ENCODE measurements around the gene CD3E.
"Not testable (repeated sequence)": the region's sequence is repeated elsewhere in the genome, so short reads cannot be mapped to it uniquely, and the experiment has no call there.

Gene CD3E

DNA sequence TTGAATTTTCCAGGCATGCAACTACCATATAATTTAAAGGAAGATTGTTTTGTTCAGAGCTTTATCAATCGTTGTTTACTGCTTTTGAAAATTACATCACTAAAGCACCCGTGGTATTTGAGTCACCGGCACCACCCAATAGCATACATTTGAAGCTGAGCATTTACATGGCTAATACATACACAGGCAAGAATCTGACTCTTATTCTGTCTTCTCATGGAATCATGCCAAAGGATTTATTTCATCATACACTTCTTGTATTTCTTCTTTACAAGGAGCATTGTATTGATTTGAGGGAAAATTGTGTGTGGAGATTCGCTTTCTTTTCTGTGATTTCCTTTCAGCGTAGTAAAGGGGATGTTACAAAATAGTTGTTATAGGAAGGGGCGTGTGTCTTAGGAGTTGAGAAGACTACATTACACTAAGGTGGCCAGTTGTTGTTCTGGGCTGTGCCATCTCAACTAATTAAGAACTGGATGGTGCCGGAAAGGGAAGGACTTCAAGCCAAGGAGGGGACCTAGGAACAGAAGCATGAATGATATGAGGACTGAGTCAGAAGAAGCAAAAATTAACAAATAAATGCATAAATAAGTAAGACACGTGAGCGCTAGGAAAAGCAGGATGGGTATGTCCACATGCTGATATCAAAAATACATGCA is 12.9 kb upstream of the CD3E start:
- no peak for DNase-seq

DNA sequence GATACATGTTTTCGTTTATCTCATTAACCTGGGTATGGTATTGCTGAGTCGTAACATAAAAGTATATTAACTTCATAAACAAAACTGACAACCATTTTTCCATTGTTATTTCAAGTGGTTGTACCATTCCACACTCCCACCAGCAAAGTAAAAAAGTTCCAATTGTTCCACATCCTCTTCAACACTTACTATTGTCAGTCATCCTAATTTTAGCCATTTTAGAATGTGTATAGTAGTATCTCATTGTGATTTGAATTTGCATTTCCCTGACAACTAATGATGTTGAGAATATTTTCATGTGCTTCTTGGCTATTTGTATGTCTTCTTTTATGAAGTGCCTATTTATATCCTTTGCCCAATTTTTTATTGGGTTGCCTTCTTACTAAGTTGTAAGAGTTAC is 10.5 kb upstream of the CD3E start:
- DNase-seq: no peak

DNA sequence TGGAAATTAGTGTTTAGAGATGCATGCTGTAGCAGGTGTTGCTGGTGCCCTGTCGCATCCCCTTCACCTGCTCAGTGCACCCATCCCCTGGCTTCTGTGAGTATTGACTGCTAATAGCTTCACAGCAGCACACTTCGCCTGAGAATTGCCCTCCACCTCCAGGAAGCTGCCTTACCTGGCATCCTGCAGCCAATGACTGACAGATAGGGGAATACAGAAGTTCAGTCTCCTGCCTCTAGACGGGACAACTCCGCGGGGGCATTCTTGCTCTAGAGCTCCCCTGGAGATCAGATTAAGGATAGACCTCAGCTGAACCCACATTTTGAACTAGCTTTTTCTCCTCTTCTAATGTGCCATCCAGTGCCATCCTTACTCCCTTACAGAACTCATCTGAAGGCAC is 9.3 kb upstream of the CD3E start:
- no peak for DNase-seq

DNA sequence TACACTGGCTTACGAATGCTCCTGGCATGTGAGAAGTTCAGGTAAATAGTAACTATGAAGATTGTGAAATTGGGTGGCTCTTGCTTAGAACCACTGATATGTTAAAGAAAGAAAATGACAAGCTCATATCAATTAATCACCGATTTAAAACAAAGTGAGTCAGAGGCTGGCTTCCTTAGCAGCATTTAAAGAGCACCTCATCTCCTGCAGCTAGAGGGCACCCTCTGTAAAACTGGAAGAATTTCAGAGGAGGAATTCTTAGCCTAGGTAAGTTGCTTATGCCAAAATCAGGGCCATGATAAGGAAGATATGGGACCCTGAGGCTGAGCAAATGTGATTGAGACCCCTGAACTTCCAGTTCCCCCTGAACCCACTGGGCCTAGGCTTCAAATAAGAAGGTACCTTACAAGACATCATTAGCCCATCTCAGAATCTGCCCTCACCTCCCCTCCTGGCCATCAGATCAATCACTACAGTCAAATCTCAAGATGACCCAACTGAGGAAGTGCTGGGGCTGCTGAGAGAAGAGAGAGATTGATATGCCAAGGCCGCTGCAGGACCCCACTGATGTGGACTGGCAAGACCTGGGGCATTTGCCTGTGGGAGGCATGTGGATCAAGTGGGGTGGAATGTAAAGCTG is 8.6 kb upstream of the CD3E start:
- peak; percentile 79 for DNase-seq

DNA sequence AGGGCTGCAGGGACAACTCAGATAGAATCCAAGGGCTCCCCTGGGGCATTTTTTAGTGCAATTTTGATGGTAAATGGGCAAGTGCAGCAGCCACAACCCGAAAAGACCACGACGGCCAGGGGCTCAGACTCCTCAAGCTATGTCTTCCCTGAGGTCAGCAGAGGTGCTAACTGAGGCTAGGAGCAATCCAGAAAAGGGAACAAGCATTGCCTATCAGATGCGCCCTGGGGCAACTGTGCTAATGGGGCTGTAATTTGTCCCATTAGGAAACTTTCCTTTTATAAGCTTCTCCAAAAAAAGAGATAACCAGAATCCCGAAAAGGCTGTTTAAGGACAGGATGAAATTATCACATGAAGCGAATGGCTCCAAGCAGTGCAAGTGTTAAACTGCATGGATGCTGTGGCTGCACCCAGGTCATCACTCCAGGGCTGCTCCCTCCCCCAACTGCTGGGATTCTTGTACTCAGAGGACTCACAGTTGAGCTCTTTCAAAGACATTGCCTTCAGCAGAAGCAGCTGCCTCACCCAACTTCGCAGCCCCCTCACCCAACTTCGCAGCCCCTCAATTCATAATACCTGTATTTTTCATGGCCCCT is 2.8 kb upstream of the CD3E start:
- no peak for DNase-seq

DNA sequence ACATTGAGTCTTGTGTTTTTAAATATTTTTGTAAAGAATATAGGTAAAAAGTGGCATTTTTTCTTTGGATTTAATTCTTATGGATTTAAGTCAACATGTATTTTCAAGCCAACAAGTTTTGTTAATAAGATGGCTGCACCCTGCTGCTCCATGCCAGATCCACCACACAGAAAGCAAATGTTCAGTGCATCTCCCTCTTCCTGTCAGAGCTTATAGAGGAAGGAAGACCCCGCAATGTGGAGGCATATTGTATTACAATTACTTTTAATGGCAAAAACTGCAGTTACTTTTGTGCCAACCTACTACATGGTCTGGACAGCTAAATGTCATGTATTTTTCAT is 333 bp upstream of the CD3E start:
- DNase-seq: no peak

DNA sequence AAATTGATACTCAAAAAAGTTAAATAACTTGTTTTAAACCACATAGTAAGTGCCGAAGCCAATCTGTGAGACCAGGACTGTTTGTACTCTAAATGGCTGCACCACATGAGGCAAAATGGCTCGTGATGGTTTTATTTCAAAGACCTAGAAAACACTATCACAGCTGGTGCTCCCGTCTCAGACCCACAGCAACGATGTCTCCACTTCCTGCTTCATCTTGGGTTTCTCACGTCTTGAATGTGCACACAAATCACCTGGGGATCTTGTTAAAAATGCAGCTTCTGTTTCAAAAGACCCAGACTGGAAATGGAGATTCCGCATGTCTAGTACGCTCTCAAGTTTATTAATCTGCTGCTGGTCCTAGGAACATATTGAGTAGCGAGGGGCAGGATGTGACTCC is 1.2 kb downstream of the CD3E start:
- DNase-seq: peak; percentile 74

DNA sequence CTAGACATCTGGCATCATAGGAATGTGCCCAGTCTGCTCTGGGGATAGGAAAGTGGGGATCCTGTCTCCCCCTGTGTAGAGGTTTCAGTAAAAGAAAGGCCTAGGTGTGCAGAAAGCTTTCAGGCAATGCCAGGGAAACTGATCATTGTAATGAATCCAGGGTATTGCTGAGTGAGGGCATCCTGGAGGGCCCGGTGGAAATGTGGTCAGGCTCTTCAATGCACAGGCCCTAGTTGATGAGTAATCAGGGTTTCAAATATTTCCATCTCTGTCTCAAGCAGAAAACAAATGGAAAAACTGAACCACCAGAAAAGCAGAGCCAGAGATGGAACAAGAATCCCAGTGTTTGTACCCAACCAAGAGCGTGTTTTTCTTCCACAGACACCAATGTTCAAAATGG is 2.0 kb downstream of the CD3E start:
- peak; percentile 42 for DNase-seq

DNA sequence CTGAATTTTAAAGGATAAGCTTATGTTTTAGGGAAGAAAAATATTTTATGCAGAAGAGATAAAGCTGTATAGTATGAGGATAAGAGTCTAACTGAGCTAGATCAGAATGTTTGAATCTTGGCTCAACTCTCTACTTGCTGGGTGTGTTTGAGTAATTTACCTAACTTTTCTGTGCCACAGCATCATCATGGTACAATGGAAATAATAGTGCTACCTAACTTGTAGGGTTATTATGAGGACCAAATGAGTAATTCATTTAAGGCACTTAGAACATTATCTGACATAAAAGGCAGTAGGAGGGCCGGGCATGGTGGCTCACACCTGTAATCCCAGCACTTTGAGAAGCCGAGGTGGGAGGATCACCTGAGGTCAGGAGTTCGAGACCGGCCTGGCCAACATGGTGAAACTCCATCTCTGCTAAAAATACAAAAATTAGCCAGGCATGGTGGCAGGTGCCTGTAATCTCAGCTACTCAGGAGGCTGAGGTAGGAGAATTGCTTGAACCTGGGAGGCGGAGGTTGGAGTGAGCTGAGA is 4.5 kb downstream of the CD3E start:
- not testable (repeated sequence) for DNase-seq

DNA sequence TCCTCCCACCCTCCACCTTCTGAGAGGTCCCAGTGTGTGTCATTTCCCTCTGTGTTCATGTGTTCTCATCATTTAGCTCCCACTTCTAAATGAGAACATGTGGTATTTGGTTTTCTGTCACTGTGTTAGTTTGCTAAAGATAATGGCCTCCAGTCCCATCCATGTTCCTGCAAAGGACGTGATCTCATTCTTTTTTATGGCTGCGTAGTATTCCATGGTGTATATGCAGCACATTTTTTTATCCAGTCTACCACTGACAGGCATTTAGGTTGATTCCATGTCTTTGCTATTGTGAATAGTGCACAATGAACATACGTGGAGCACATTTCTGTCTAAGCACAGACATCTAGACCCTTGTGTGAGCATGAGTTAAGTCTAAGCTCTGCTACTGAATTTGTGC is 5.7 kb downstream of the CD3E start:
- DNase-seq: no peak

DNA sequence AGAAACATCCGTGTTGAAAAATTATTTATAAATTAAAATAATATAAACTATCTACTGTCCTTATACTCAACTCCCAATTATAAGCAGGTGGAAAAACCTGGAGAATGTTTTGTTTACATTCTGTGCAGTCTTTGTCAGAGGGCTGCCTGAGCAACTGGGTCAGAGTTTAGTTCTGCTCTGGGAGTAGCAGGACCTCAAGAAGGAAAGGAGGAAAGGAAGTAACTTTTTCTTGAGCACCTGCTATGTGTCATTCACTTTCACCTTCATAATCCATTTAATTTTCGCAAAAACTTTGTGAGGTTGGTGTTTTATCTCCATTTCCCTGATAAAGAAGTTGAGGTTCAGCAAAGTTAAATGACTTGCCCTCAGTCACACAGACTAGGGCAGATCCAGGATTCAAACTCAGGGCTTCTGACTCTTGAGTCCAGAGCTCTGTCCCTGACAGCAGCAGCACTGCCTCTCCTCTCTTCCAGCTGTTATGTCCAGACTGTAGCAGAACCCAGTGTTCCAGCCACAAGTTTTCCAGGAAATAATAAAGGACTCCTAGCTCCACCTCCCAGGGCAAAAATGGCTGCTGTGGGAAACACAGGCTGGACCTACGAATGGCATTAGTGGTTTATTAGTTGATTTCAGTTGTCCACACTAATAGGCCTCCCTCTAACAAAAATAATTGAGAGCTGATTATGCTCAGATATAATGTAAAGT is 6.4 kb downstream of the CD3E start:
- DNase-seq: no peak

DNA sequence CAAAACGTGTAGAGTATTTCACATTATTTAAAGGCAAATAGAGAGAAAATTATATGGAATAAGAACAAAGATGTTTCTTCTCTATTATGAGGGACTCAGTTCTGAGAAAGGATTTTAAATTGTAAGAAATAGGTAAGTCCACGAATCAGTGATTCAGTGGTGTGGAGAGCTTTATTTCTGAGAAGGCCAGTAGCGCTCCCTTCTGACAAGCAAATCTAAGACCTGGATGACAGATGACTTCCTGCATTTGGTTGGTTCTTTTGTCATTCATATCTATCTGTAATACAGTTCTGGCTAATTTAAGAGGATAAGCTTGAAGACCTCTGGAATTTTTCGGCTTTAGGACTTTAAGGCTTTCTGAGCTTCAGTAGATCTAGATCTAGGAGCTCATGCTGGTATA is 7.0 kb downstream of the CD3E start:
- DNase-seq: no peak

DNA sequence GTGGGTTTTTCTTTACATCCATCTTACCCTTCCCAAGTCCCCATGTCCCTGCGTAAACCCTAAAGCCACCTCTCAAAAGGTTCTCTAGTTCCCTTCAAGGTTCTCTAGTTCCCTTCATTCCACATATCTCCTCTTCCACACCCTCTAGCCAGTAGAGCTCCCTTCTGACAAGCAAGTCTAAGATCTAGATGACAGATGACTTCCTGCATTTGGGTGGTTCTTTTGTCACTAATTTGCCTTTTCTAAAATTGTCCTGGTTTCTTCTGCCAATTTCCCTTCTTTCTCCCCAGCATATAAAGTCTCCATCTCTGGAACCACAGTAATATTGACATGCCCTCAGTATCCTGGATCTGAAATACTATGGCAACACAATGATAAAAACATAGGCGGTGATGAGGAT is 7.8 kb downstream of the CD3E start:
- no peak for DNase-seq

DNA sequence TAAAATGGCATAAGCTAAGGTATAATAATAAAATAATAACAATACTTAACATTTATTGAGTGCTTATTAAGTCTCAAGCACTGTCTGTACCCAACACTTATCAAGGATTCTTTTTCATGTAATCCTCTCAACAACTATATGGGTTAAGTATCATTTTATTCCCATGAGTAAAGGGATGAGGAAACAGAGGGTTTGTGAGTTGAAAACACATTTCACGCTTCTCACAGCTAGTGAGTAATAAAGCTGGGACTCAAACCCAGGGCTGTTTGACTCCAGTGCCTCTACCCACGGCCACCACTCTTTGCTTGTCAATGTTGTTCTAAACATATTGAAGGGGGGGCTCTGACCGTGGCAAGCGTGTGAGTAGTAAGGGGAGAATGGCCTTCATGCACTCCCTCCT is 8.7 kb downstream of the CD3E start:
- no peak for DNase-seq

DNA sequence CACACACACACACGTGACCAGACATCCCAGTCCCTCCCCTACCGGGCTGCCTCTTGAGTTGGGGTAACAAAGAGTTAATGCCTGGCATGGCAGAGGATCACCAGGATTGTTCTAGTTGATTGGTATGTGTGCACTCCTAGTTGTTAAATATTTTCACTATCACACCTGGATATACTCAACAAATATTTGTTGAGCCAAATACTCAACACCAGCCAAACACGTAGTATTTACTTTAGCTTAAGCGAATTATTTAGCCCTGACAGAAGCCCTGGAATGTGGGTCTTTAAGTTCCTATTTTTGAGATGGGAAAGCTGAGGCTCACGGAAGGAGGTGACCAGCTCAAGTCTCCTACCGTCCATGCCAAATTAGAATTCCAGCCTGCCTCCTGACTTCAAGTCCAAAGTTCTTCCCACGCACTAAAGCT is 10.5 kb downstream of the CD3E start:
- DNase-seq: no peak

DNA sequence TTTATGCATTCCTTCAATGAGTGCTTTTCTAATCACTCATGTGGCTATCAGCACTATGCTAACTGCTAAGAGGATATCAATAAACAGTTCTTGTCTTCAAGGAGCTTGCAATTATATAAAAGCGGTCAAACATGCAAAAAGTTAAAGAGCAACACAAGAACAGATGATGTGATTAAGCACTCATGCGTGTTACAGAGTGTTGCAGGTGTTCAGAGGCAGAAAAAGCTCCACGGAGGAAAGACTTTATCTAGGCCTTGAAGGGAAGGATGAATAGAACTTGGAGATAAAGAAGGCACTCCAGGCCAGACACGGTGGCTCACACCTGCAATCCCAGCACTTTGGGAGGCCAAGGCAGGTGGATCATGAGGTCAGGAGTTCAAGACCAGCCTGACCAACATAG is 13.6 kb downstream of the CD3E start:
- no peak for DNase-seq

DNA sequence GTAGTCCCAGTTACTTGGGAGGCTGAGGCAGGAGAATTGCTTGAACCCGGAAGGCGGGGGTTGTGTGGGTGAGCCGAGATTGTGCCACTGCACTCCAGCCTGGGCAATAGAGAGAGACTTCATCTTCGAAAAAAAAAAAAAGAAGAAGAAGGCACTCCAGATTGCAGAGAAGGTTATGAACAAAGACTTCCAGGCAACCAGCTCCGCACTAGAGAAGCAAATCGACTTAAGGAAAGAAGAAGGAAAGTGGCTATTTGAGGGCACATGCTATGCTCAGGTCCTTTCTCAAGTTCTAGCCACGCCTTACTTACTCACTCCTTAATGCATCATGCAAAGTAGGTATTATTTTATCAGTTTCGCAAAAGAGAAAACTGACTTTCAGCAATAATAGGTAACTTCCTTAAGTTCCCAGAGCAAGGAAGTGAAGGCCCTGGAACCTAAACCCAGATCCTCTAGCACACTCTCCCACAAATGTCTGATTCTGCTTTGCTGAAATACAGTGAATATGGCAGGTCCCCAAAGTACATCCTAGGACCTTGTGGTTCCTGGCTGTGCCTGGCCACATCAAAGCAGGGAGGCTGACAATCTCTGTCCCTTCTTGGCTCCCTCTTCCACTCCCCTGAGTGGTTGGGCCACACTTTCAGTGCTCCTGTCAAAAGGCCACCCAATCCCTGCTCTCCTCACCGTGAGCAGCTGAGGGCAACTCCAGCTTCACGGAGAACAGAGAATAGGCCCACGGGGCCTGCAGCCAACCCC is 14.2 kb downstream of the CD3E start:
- DNase-seq: no peak

DNA sequence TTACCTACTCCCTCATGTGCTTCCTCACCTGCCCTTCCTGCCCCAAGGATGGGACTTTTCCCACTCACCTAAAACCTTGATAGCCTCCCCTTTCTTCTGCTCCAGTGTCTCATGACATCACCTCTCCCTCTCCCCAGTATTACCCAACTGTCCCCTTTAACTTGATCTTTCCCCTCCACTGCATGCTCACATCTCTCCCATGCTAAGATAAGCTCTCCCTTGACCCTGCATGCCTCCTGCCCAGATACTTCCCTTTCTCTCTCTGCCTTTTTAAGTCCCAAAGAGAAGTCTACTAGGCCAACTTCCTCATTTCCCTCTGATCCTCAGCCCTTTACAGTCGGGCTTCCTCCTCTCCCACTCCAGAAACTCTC is 14.8 kb downstream of the CD3E start:
- no peak for DNase-seq

DNA sequence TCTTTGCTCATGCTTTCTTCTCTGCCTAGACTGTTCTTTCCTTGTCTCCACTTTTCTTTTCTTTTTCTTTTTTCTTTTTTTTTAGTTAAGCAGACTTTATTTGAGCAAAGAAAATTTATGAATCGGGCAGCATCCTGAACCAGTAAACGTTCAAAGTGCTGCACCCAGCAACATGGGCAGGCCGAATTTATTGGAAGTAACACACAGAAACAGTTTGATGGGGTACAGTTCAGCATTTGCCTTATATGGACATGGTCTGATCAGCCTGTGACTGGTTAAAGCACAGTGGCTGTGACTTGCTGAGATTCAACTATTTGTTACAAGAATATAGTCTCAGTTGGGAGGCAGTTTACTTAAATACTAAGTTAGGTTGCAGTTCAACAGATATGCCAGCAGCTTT is 16.0 kb downstream of the CD3E start:
- no peak for DNase-seq

DNA sequence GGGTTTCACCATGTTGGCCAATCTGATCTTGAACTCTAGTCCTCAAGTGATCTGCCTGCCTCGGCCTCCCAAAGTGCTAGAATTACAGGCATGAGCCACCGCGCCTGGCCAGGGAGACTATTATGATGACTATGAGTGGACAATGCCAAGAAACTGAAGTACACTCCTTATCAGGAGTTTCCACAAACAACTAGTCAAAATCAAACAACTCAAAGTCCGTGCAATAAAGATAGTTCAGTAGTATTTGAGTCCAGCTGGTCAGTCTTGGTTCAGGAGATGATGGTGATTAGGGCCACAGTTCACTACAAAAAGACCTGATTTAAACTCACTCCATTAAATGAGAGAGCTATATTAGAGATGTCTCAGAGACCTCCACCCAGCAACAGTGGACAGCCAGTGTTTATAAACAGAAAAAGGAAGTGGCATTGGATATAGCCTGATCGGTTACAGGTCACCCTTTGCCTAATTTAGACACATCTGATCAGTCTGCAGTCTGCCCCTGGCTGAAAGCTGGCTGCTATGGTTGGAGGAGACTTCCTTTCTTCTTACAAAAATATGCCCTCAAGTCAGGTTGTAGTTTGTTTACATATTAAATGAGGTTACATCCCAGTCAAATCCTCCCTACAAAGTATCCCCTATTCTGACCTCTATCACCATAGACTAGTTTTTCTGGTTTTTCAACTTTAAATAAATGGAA is 17.0 kb downstream of the CD3E start:
- no peak for DNase-seq

DNA sequence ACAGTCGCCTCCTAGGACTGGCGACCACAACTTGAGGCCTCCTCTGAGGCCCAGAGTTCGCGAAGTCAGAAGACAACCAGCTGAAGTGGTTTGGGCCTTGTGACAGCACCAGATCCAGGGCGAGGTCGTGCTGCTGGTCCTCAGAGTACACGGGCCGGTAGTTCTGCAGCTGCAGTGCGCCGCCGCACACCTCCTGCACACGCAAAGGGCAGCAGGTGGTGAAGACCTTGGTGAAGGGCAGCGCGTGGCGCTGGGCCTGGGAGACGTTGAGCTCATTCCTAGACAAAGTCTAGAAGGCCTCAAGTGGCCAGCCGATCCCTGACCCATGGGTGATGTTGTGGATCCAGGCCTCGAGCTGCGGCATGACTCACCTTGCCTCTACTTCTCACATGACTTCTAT is 18.2 kb downstream of the CD3E start:
- DNase-seq: no peak

DNA sequence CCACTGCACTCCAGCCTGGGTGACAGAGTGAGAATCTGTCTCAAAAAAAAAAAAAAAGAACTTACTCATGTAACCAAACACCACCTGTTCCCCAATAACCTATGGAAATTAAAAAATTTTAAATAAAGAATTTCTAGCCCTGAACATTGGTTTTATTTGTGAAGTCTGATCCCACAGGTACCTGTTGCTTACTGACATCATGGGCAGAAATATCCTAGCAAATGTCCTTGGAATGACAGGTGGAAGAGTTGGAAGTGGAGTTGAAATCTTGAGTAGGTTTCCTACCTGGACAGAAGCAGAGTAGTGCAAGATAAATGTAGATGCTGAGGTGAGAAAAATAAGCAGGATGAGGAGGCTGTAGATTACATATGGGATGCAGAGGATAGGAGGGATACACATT is 20.8 kb downstream of the CD3E start:
- no peak for DNase-seq

DNA sequence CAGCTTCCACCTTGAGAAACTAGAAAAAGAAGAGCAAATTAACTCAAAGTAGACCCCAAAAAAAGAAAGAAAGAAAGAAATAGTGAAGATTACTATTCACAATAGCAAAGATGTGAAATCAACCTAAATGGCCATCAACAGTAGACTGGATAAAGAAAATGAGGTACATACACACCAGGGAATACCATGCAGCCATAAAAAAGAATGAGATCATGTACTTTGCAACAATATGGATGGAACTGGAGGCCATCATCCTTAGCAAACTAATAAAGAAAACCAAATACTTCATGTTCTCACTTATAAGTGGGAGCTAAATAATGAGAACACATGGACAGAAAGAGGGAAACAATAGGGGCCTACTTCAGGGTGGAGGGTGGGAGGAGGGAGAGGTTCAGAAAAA is 24.2 kb downstream of the CD3E start:
- no peak for DNase-seq
